Calu3 (cell line): ENCODE measurements around the gene POC5. TPM values are rescaled to one million over a fixed set of nuclear protein-coding genes. Genes with fewer than 3 reads are reported as not detected.

Source experiments
- BruUV-seq: library from RNA; stranded (reverse); fragments of 400-500 nt; replicated peaks from 2 replicates; lab custom pipeline; 2021; lab: Mats Ljungman, UMichigan
- CTCF ChIA-PET: fragments of 300-600 bp; sonication (Branson Sonifier 250); formaldehyde crosslinking; loops from one replicate; lab custom pipeline; 2022; ENCODE audit warnings: antibody characterized with exemption; lab: Charles Lee
- DNase-seq: peaks from one replicate; pipeline ENCODE4 v3.0.0; 2022
- H3K27ac Mint-ChIP-seq: one replicate; pipeline ENCODE4 v1.8.0; 2022; ENCODE audit warnings: mixed read lengths; ENCODE audit not compliant: unreplicated experiment
- H3K27me3 Mint-ChIP-seq: one replicate; pipeline ENCODE4 v1.8.0; 2022; ENCODE audit warnings: mixed read lengths; ENCODE audit not compliant: unreplicated experiment
- H3K36me3 Mint-ChIP-seq: one replicate; pipeline ENCODE4 v1.8.0; 2022; ENCODE audit warnings: mild to moderate bottlenecking, moderate library complexity, mixed read lengths; ENCODE audit not compliant: insufficient read depth, unreplicated experiment
- H3K4me1 Mint-ChIP-seq: one replicate; pipeline ENCODE4 v1.8.0; 2022; ENCODE audit warnings: mild to moderate bottlenecking, low read depth, mixed read lengths; ENCODE audit not compliant: unreplicated experiment
- H3K4me3 Mint-ChIP-seq: one replicate; pipeline ENCODE4 v1.8.0; 2022; ENCODE audit warnings: mild to moderate bottlenecking, low read depth, moderate library complexity, mixed read lengths; ENCODE audit not compliant: unreplicated experiment
- H3K9me3 Mint-ChIP-seq: one replicate; pipeline ENCODE4 v1.8.0; 2022; ENCODE audit warnings: low read depth, mixed read lengths; ENCODE audit not compliant: unreplicated experiment
- CTCF ChIP-seq: fragments of 200-600 bp; IDR thresholded peaks from one replicate; pipeline ENCODE4 v1.8.0; 2022; ENCODE audit warnings: antibody characterized with exemption; ENCODE audit not compliant: unreplicated experiment
- intact Hi-C: fragments of 100-400 bp; cut with micrococcal nuclease; formaldehyde crosslinking; loops from one replicate; pipeline ENCODE4 v1.10.0; 2022; ENCODE audit not compliant: unreplicated experiment
- total RNA-seq: library from RNA; stranded (reverse); gene quantifications from 2 replicates; pipeline ENCODE4 v1.2.3, GENCODE V29; 2022

The POC5 gene
- total RNA-seq, 1 experiment from 2014 or later: 20.9 TPM

GRCh38 chr5:75640826-75641225 lies 76.4 kb downstream of the POC5 start:
- Mint-ChIP-seq H3K9me3 (no peaks in the 10 kb centered on the region), H3K27ac (peak overlapping the region; percentile 70), H3K4me3 (no peak overlapping the region), H3K36me3 (no peaks in the 10 kb centered on the region), H3K27me3 (no peaks in the 10 kb centered on the region), H3K4me1 (peaks cover 10% of the 10 kb centered on the region)
- intact Hi-C loops: no loop called here
- CTCF ChIA-PET: interaction anchor here (0.7 to 1.4 kb wide), 2 partner anchors 41 to 275 kb away, joined by 3 read pairs; no protein-coding TSS in a partner anchor
- TF ChIP-seq CTCF: no peak
- no peak for DNase-seq
- no TSS peak for BruUV-seq

- Mint-ChIP-seq H3K36me3 (no peaks in the 10 kb centered on the region), H3K27me3 (no peaks in the 10 kb centered on the region), H3K9me3 (no peaks in the 10 kb centered on the region), H3K4me1 (peaks cover 10% of the 10 kb centered on the region), H3K27ac (peak overlapping the region; percentile 70), H3K4me3 (no peak overlapping the region)
- CTCF ChIA-PET: interaction anchor here (0.9 to 1.4 kb wide), 2 partner anchors 18 to 41 kb away, joined by 3 read pairs; no protein-coding TSS in a partner anchor
- intact Hi-C loops: no loop called here
- BruUV-seq: no TSS peak
- DNase-seq: no peak
- no peak for TF ChIP-seq CTCF
Observed at GRCh38 chr5:75640395-75640794, 76.8 kb downstream of the POC5 start.

GRCh38 chr5:75639535-75640311 lies 77.5 kb downstream of the POC5 start:
- Mint-ChIP-seq H3K4me3 (no peak overlapping the region), H3K27me3 (no peaks in the 10 kb centered on the region), H3K4me1 (peaks cover 10% of the 10 kb centered on the region), H3K36me3 (no peaks in the 10 kb centered on the region), H3K9me3 (no peaks in the 10 kb centered on the region), H3K27ac (peak overlapping the region; percentile 70)
- BruUV-seq: no TSS peak
- CTCF ChIA-PET: interaction anchor here (0.9 to 1.4 kb wide), 2 partner anchors 17 to 42 kb away, joined by 3 read pairs; no protein-coding TSS in a partner anchor
- intact Hi-C loops: no loop called here
- DNase-seq: no peak
- TF ChIP-seq CTCF: no peak

GRCh38 chr5:75637949-75638348 lies 79.3 kb downstream of the POC5 start:
- DNase-seq: no peak
- no peak overlapping the region for H3K27ac Mint-ChIP-seq
- BruUV-seq: no TSS peak
- H3K27me3 Mint-ChIP-seq: no peaks in the 10 kb centered on the region
- CTCF ChIA-PET: interaction anchor here (1.3 kb wide), 1 partner anchor 22 kb away, joined by 3 read pairs; no protein-coding TSS in a partner anchor
- intact Hi-C loops: no loop called here
- H3K36me3 Mint-ChIP-seq: no peaks in the 10 kb centered on the region
- H3K9me3 Mint-ChIP-seq: peaks cover 2% of the 10 kb centered on the region
- no peak for TF ChIP-seq CTCF
- no peak overlapping the region for H3K4me3 Mint-ChIP-seq
- peaks cover 10% of the 10 kb centered on the region for H3K4me1 Mint-ChIP-seq
